ENCODE results near the gene SORCS2. TPM values are rescaled to one million over a fixed set of nuclear protein-coding genes. Genes with fewer than 3 reads are reported as not detected.
A peak's percentile ranks its signal among the peaks of the same experiment; 100 is the strongest.

Gene SORCS2
- total RNA-seq, 1 experiment from 2014 or later, result 0.91 TPM

GRCh38 chr4:7759635-7760034 is 567.3 kb downstream of the SORCS2 start:
- no peak for DNase-seq (ENCODE audit: low read depth)

GRCh38 chr4:7760228-7760627 is 567.9 kb downstream of the SORCS2 start:
- no peak for DNase-seq (ENCODE audit: low read depth)

- DNase-seq (ENCODE audit: low read depth), result no peak
Measured at GRCh38 chr4:7760706-7761105, 568.4 kb downstream of the SORCS2 start.

GRCh38 chr4:7761312-7761711 is 569.0 kb downstream of the SORCS2 start:
- DNase-seq (ENCODE audit: low read depth), result no peak

- DNase-seq (ENCODE audit: low read depth), result peak; percentile 51
Measured at GRCh38 chr4:7761720-7762119, 569.4 kb downstream of the SORCS2 start.

GRCh38 chr4:7762376-7763030 is 570.2 kb downstream of the SORCS2 start:
- no peak for DNase-seq (ENCODE audit: low read depth)

- DNase-seq (ENCODE audit: low read depth), result no peak
Measured at GRCh38 chr4:7763106-7763505, 570.8 kb downstream of the SORCS2 start.

GRCh38 chr4:7763788-7764187 is 571.5 kb downstream of the SORCS2 start:
- peak; percentile 49 for DNase-seq (ENCODE audit: low read depth)

GRCh38 chr4:7764466-7764865 is 572.1 kb downstream of the SORCS2 start:
- DNase-seq (ENCODE audit: low read depth), result no peak

GRCh38 chr4:7765666-7766065 is 573.3 kb downstream of the SORCS2 start:
- no peak for DNase-seq (ENCODE audit: low read depth)

- DNase-seq (ENCODE audit: low read depth), result no peak
Measured at GRCh38 chr4:7766086-7766485, 573.7 kb downstream of the SORCS2 start.

- no peak for DNase-seq (ENCODE audit: low read depth)
Measured at GRCh38 chr4:7766661-7767345, 574.5 kb downstream of the SORCS2 start.

- DNase-seq (ENCODE audit: low read depth), result no peak
Measured at GRCh38 chr4:7767526-7767925, 575.2 kb downstream of the SORCS2 start.

- DNase-seq (ENCODE audit: low read depth), result no peak
Measured at GRCh38 chr4:7767966-7768365, 575.6 kb downstream of the SORCS2 start.

- no peak for DNase-seq (ENCODE audit: low read depth)
Measured at GRCh38 chr4:7768736-7769135, 576.4 kb downstream of the SORCS2 start.

GRCh38 chr4:7769396-7770223 is 577.3 kb downstream of the SORCS2 start:
- DNase-seq (ENCODE audit: low read depth), result no peak

GRCh38 chr4:7770224-7771050 is 578.1 kb downstream of the SORCS2 start:
- no peak for DNase-seq (ENCODE audit: low read depth)

- no peak for DNase-seq (ENCODE audit: low read depth)
Measured at GRCh38 chr4:7771056-7771455, 578.7 kb downstream of the SORCS2 start.

GRCh38 chr4:7771541-7772507 is 579.5 kb downstream of the SORCS2 start:
- DNase-seq (ENCODE audit: low read depth), result no peak

- no peak for DNase-seq (ENCODE audit: low read depth)
Measured at GRCh38 chr4:7772711-7773385, 580.5 kb downstream of the SORCS2 start.
